GM06990 (cell line): Measurements from ENCODE around the gene TAMALIN.

Source experiments
- DNase-seq: peaks from one replicate; pipeline ENCODE4 v3.0.0-alpha.2; 2011; ENCODE audit not compliant: insufficient read length; ENCODE audit errors: extremely low read depth
- H3K27me3 ChIP-seq: replicated peaks from 2 replicates; pipeline ENCODE4 v1.6.0; 2011; ENCODE audit warnings: low read length; ENCODE audit not compliant: control insufficient read depth, insufficient read depth
- H3K36me3 ChIP-seq: 2 replicates; pipeline ENCODE4 v1.5.1; 2011; ENCODE audit warnings: low read length; ENCODE audit not compliant: control insufficient read depth, insufficient read depth
- H3K4me3 ChIP-seq: replicated peaks from 2 replicates; pipeline ENCODE4 v1.5.1; 2011; ENCODE audit warnings: low read depth, mild to moderate bottlenecking, control low read depth, low read length
- TF ChIP-seq, protein P1 (sequence below): IDR thresholded peaks from 2 replicates; pipeline ENCODE4 v1.5.1; 2011; ENCODE audit warnings: low read length, control low read depth, mild to moderate bottlenecking, inconsistent platforms; ENCODE audit not compliant: insufficient read depth, poor library complexity, severe bottlenecking

TAMALIN gene

DNA sequence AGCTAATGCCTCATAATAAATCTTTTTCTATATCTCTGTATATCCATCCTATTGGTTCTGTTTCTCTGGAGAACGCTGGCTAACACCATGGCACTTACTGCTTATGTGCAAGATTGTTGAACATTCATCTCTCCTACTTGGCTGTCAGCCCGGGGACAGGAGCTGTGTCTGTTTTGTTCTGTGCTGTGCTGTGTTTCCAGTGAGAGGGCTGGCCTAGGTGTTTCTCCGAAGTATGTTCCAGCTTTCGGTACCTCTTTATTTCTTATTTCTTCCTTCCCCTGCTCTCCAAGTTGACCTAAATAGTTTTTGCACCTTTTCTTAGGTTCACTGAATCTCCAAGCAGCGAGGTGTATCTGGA, 25.7 kb downstream of the TAMALIN start:
- Histone ChIP-seq H3K27me3 (no peaks in the 10 kb centered on the region), H3K4me3 (no peak overlapping the region), H3K36me3 (no peaks in the 10 kb centered on the region)
- DNase-seq = no peak
- TF ChIP-seq, protein P1, sequence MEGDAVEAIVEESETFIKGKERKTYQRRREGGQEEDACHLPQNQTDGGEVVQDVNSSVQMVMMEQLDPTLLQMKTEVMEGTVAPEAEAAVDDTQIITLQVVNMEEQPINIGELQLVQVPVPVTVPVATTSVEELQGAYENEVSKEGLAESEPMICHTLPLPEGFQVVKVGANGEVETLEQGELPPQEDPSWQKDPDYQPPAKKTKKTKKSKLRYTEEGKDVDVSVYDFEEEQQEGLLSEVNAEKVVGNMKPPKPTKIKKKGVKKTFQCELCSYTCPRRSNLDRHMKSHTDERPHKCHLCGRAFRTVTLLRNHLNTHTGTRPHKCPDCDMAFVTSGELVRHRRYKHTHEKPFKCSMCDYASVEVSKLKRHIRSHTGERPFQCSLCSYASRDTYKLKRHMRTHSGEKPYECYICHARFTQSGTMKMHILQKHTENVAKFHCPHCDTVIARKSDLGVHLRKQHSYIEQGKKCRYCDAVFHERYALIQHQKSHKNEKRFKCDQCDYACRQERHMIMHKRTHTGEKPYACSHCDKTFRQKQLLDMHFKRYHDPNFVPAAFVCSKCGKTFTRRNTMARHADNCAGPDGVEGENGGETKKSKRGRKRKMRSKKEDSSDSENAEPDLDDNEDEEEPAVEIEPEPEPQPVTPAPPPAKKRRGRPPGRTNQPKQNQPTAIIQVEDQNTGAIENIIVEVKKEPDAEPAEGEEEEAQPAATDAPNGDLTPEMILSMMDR = no peak

DNA sequence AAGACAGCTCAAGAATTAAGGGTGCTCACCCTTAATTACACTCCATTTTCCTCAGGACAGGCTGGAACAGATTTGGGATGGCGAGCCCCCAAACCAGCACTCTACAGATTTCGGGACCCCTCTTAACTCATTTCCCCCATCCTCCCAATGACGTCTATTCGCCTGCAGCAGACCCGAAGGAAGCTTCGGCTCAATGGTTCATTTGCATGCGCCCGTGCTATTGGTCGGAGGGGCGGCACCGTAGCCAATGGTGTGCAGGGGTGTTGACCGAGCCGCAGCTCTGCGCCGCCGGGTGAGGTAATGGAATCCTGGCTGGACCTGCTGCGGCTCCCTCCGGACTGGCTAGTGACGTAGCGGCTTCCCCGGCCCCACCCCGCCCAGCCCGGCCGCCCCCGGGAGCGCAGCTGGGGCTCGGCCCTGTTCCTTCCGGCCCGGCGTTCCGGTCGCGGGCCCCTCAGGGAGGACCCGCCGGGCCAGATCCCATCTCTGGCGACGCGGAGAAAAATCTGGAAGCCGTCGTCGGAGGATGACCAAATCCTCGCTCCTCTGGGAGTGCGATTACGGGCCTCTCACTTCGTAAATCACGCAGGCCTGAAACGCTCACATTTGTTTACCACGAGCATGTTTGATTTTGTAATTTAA, 26.2 kb downstream of the TAMALIN start:
- TF ChIP-seq, protein P1 = no peak
- H3K4me3 ChIP-seq = peak overlapping the region; percentile 43
- DNase-seq = peak; percentile 90

DNA sequence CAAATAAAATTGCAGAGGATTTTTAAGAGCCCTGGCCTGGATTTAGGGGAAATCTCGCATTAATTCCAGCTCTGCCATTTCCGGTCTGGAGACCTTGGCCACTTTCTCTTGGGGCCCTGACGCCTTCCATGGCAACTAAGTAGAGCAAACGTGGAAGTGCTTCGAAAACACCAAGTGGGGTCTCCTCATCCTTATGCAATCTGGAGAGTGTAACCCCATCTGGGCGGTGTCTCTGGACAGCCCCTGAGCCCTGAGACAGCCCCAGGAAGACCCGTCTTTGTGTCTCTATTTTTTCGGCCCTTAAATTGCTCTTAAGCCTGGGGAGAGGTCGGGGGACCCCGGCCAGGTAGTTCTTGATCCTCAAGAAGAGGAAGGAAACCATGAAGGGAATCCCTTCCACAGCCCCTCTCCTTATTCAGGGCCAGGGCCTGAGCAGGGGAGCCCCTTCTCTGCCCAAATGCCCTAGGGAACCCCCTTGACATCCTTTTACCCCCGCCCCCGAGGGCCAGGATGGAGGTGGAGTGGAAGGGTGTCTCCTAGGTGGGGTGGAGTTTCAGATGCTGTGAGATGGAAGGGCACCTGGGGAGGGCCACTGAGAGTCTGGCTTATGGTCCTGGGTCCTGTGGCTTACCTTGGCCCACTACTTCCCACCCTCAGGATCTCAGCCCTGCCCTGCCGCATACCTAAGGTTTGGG, 26.8 kb downstream of the TAMALIN start:
- TF ChIP-seq, protein P1 = no peak
- DNase-seq = no peak
- Histone ChIP-seq H3K4me3 (peak overlapping the region; percentile 43), H3K27me3 (no peaks in the 10 kb centered on the region), H3K36me3 (no peaks in the 10 kb centered on the region)

More for the DNA sequence above, 26.2 kb downstream of the TAMALIN start:
- H3K27me3 ChIP-seq = no peaks in the 10 kb centered on the region
- no peaks in the 10 kb centered on the region for H3K36me3 ChIP-seq

DNA sequence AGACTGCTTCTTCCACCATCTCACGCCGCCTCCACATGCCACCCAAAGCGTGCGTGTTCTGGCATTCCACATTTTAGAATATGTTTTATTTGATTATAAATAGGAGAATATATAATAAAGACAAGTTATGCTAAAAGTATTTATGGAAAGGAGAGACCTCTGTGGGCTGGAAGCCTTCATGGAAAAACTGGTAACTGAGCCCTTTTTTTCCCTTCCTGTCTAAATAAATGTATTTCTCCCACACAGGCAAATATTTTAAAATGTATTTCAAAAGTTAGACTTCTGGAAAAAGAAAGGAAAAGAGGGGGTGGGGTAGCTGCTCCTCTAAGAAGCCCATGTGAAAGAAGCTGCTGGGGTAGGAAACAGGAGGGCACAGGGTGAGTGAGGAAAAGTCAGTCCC, 28.4 kb downstream of the TAMALIN start:
- Histone ChIP-seq H3K4me3 (no peak overlapping the region), H3K36me3 (no peaks in the 10 kb centered on the region), H3K27me3 (no peaks in the 10 kb centered on the region)
- TF ChIP-seq, protein P1 = no peak
- DNase-seq = no peak

DNA sequence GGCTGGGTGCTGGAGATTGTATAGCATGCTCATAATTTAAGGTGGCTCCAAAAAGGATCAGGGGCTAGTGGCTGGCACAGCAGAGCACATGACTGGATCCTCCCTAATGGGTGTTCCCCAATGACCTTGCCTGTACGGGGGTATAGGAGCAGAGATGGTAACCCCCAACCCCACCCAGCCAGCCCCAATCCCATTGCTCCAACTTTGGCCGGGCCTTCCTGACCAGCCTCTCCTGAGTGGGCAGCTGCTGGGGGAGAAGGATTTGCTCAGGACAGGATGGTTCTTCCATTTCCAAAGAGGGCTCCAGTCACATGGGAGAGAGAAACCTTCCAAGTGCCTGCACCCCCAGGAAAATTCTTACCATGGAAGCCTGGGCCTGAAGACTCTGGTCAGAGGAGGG, 29.2 kb downstream of the TAMALIN start:
- Histone ChIP-seq H3K4me3 (no peak overlapping the region), H3K36me3 (no peaks in the 10 kb centered on the region)
- no peak for DNase-seq

More for the DNA sequence above, 29.2 kb downstream of the TAMALIN start:
- TF ChIP-seq, protein P1 = no peak
- H3K27me3 ChIP-seq = no peaks in the 10 kb centered on the region
